Parathyroid adenoma (tissue), 2 donors: ENCODE data around the gene ADO.

Experiments
- H2AFZ ChIP-seq: fragments of 300-600 bp; sonication (generic); one replicate; pipeline ENCODE4 v1.7.0; 2017; ENCODE audit warnings: antibody characterized with exemption, mild to moderate bottlenecking
- H3K27ac ChIP-seq: fragments of 300-600 bp; sonication (generic); one replicate; pipeline ENCODE4 v1.7.0; 2017
- H3K27me3 ChIP-seq: fragments of 300-600 bp; sonication (generic); one replicate; pipeline ENCODE4 v1.7.0; 2017; ENCODE audit warnings: low read length; ENCODE audit not compliant: control insufficient read depth, insufficient read depth
- H3K36me3 ChIP-seq: fragments of 300-600 bp; sonication (generic); one replicate; pipeline ENCODE4 v1.7.0; 2017; ENCODE audit warnings: low read length; ENCODE audit not compliant: control insufficient read depth, insufficient read depth
- H3K4me1 ChIP-seq: fragments of 300-600 bp; sonication (generic); one replicate; pipeline ENCODE4 v1.7.0; 2017; ENCODE audit warnings: control low read depth
- H3K4me2 ChIP-seq: fragments of 300-600 bp; sonication (generic); one replicate; pipeline ENCODE4 v1.7.0; 2017; ENCODE audit warnings: low read length
- H3K4me3 ChIP-seq: fragments of 300-600 bp; sonication (generic); one replicate; pipeline ENCODE4 v1.7.0; 2017; ENCODE audit warnings: low read depth, low read length
- H3K79me2 ChIP-seq: fragments of 300-600 bp; sonication (generic); one replicate; pipeline ENCODE4 v1.7.0; 2017; ENCODE audit warnings: control low read depth
- H3K9ac ChIP-seq: fragments of 300-600 bp; sonication (generic); one replicate; pipeline ENCODE4 v1.7.0; 2017; ENCODE audit warnings: mild to moderate bottlenecking
- H3K9me3 ChIP-seq: fragments of 300-600 bp; sonication (generic); one replicate; pipeline ENCODE4 v1.7.0; 2017; ENCODE audit warnings: low read length; ENCODE audit not compliant: control insufficient read depth
- TF ChIP-seq, protein P1 (sequence below): fragments of 300-600 bp; sonication (generic); IDR thresholded peaks from one replicate; pipeline ENCODE4 v1.7.0; 2017; ENCODE audit warnings: antibody characterized with exemption, mild to moderate bottlenecking
- donor health status: primary hyperparathyroidism.

Gene ADO

DNA sequence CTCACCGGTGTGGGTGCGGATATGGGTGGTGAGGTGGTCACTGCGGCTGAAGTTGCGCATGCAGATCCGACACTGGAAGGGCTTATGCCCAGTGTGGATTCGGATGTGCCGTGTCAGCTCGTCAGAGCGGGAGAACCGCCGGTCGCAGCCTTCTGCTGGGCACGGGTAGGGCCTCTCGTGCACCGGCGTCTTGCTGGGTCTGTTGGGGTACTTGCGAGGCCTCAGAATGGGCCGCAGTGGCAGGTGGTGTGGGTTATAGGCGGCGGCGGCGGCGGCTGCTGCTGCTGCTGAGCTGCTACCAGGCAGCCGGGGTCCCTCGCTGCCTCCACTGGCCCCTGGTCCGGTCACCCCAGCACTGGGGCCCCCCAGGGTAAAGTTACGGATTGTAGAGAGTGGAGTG is 8.9 kb downstream of the ADO start:
- H3K4me1 ChIP-seq: peaks cover 7% of the 10 kb centered on the region
- no peak overlapping the region for H2AFZ ChIP-seq
- no peak overlapping the region for H3K9ac ChIP-seq
- H3K79me2 ChIP-seq: peaks cover 5% of the 10 kb centered on the region
- no peak overlapping the region for H3K4me3 ChIP-seq
- H3K4me2 ChIP-seq: no peak overlapping the region
- TF ChIP-seq, protein P1, sequence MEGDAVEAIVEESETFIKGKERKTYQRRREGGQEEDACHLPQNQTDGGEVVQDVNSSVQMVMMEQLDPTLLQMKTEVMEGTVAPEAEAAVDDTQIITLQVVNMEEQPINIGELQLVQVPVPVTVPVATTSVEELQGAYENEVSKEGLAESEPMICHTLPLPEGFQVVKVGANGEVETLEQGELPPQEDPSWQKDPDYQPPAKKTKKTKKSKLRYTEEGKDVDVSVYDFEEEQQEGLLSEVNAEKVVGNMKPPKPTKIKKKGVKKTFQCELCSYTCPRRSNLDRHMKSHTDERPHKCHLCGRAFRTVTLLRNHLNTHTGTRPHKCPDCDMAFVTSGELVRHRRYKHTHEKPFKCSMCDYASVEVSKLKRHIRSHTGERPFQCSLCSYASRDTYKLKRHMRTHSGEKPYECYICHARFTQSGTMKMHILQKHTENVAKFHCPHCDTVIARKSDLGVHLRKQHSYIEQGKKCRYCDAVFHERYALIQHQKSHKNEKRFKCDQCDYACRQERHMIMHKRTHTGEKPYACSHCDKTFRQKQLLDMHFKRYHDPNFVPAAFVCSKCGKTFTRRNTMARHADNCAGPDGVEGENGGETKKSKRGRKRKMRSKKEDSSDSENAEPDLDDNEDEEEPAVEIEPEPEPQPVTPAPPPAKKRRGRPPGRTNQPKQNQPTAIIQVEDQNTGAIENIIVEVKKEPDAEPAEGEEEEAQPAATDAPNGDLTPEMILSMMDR: no peak
- H3K9me3 ChIP-seq: no peaks in the 10 kb centered on the region
- no peak overlapping the region for H3K27ac ChIP-seq
- peaks cover 4% of the 10 kb centered on the region for H3K27me3 ChIP-seq
- no peaks in the 10 kb centered on the region for H3K36me3 ChIP-seq

DNA sequence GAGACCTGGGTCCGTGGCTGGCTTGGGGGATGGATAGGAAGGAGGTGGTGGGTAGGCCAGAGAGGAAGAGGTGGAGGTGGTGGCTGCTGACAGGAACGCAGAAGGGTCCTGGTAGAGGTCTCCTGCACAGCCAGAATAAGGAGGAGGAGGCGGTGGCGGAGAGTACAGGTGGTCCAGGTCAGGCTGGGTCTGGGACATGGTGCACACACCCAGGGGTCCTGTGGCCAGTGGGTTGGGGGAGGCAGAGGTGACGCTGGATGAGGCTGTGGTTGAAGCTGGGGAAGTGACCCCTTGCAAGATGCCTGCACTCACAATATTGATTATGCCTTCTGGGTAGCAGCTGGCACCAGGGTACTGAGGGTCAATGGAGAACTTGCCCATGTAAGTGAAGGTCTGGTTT is 9.5 kb downstream of the ADO start:
- Histone ChIP-seq H3K36me3 (no peaks in the 10 kb centered on the region), H2AFZ (no peak overlapping the region), H3K27me3 (peaks cover 4% of the 10 kb centered on the region), H3K4me3 (no peak overlapping the region), H3K27ac (no peak overlapping the region), H3K79me2 (peaks cover under 1% of the 10 kb centered on the region), H3K9me3 (no peaks in the 10 kb centered on the region), H3K4me2 (no peak overlapping the region), H3K9ac (no peak overlapping the region), H3K4me1 (peaks cover 7% of the 10 kb centered on the region)
- TF ChIP-seq, protein P1: no peak

DNA sequence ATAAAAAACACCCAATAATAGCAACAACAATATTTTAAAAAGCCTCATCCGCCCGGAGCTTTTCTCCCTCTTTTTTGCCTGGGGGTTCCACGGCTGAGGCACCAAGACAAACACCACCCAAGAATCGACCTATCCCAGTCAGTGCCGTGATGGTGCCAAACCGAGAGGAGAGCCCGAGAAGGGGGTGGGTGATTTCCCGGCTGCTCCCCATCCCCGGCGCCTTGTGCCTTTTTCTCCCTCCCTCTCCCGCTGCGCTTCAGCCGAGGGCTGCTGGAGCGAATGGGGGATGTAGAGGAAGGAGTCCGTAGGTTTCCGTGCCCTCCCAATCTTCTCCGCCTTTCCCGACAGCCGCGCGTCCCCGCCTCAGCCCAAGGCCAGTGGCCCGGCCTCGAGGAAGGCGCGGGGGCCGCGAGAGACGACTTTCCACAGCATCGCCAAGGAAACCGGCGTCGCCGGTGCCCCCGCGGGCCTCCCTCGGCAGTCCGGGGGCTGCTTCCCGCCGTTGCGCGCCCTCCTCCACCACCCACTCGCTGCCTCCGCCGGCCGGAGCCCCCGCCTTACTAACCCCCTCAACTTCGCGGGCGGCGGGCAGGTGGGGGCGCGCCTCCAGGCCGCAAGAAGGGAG is 10.3 kb downstream of the ADO start:
- Histone ChIP-seq H3K27me3 (peaks cover 4% of the 10 kb centered on the region), H3K9me3 (no peaks in the 10 kb centered on the region), H3K27ac (no peak overlapping the region), H3K79me2 (no peaks in the 10 kb centered on the region), H3K4me2 (peak overlapping the region; percentile 99), H2AFZ (no peak overlapping the region), H3K9ac (no peak overlapping the region), H3K36me3 (no peaks in the 10 kb centered on the region), H3K4me3 (peak overlapping the region; percentile 86), H3K4me1 (peaks cover 7% of the 10 kb centered on the region)
- TF ChIP-seq, protein P1: no peak

DNA sequence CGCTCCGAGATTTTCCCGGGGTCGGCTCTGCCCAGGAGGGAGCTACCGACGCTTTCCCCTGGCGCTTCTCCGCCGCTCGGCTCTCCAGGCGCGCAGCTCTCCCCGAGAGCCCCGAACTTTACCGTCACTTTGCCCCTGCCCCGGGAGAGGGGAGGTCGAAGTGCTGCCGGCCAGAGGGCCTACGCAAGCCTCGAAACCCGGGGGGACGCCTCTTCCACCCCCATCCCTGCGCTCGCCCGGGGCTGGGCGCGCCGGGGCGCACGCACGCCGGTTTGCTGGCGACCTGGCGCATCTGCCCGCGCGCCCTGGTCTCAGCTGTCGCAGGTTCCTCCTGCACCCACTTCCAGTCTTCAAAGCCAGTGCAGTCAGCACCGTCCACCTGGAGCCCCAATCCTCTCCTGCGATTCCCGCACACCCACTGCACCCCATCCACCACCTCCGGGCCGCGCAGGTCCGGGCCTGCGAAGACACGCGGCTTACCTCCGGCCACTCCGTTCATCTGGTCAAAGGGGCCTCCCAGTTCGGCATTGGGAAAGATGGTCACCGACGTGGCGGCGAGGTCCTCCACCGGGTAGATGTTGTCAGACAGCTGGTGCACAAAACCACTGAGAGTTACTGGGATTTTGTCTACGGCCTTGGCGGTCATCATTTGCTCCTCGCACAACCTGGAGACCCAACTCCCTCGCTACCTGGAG is 11.0 kb downstream of the ADO start:
- Histone ChIP-seq H3K79me2 (no peaks in the 10 kb centered on the region), H2AFZ (peak overlapping the region; percentile 86), H3K9ac (no peak overlapping the region), H3K27me3 (peaks cover 4% of the 10 kb centered on the region), H3K27ac (no peak overlapping the region), H3K4me1 (peaks cover 7% of the 10 kb centered on the region), H3K9me3 (no peaks in the 10 kb centered on the region), H3K36me3 (no peaks in the 10 kb centered on the region), H3K4me3 (peak overlapping the region; percentile 86), H3K4me2 (peak overlapping the region; percentile 99)
- TF ChIP-seq, protein P1: no peak

DNA sequence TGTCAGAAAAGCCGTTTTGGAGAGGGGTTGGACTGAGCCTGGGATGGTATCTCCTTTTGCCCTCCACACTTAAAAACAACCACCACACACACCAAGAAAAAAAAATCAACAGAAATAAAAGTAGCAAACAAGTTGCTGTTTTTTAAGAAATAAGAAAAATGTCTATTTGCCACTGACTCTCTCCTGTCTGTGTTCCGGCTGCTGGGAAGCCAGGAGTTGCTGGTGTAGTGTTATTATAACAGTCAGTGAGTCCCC is 11.5 kb downstream of the ADO start:
- Histone ChIP-seq H3K9ac (no peak overlapping the region), H3K4me3 (peak overlapping the region; percentile 86)

More for the DNA sequence above, 11.5 kb downstream of the ADO start:
- H3K27me3 ChIP-seq: peaks cover 4% of the 10 kb centered on the region
- H3K79me2 ChIP-seq: no peaks in the 10 kb centered on the region
- H3K27ac ChIP-seq: peak overlapping the region; percentile 74
- H3K4me2 ChIP-seq: peak overlapping the region; percentile 99
- H3K4me1 ChIP-seq: peaks cover 7% of the 10 kb centered on the region
- H3K9me3 ChIP-seq: no peaks in the 10 kb centered on the region
- TF ChIP-seq, protein P1: no peak
- no peaks in the 10 kb centered on the region for H3K36me3 ChIP-seq
- peak overlapping the region; percentile 86 for H2AFZ ChIP-seq
